Measurements from ENCODE around the gene DOCK1.

The DOCK1 gene

GRCh38 chr10:127016331-127016730 lies 111.1 kb downstream of the DOCK1 start:
- H3K79me2 ChIP-seq (ENCODE audit: insufficient read depth, low read length) = no peaks in the 10 kb centered on the region
- H3K27me3 ChIP-seq (ENCODE audit: insufficient read depth, low read length, poor library complexity, severe bottlenecking) = no peaks in the 10 kb centered on the region
- no peak overlapping the region for H3K9ac ChIP-seq (ENCODE audit: low read depth, low read length, poor library complexity, severe bottlenecking)
- no peak for TF ChIP-seq EZH2phosphoT487 (IDR thresholded peaks at IDR 0.05; ENCODE audit: borderline replicate concordance)
- TF ChIP-seq CTCF (conservative IDR thresholded peaks at IDR 0.05; ENCODE audit: low read length) = no peak
- H3K4me3 ChIP-seq (ENCODE audit: low read length, poor library complexity, severe bottlenecking) = no peak overlapping the region
- H3K4me1 ChIP-seq (ENCODE audit: insufficient read depth, low read length, poor library complexity, severe bottlenecking) = no peaks in the 10 kb centered on the region
- no peaks in the 10 kb centered on the region for H3K36me3 ChIP-seq (ENCODE audit: insufficient read depth, low read length)
- H3K9me3 ChIP-seq (ENCODE audit: insufficient read depth, low read depth, low read length) = peaks cover 3% of the 10 kb centered on the region
- no peak overlapping the region for H2AFZ ChIP-seq (ENCODE audit: low read length)
- H3K4me2 ChIP-seq (ENCODE audit: low read depth, low read length, poor library complexity, severe bottlenecking) = no peak overlapping the region
- no peaks in the 10 kb centered on the region for H3K9me2 ChIP-seq (replicated peaks; ENCODE audit: low read depth, low read length)
- H3F3A ChIP-seq (ENCODE audit: low read depth) = no peaks in the 10 kb centered on the region
- H4K20me1 ChIP-seq (ENCODE audit: insufficient read depth, low read length, poor library complexity, severe bottlenecking) = no peaks in the 10 kb centered on the region

GRCh38 chr10:127017541-127018297 lies 112.5 kb downstream of the DOCK1 start:
- H2AFZ ChIP-seq (ENCODE audit: low read length) = no peak overlapping the region
- no peak overlapping the region for H3K4me3 ChIP-seq (ENCODE audit: low read length, poor library complexity, severe bottlenecking)
- no peak for TF ChIP-seq CTCF (conservative IDR thresholded peaks at IDR 0.05; ENCODE audit: low read length)
- TF ChIP-seq EZH2phosphoT487 (IDR thresholded peaks at IDR 0.05; ENCODE audit: borderline replicate concordance) = no peak
- H3K27me3 ChIP-seq (ENCODE audit: insufficient read depth, low read length, poor library complexity, severe bottlenecking) = no peaks in the 10 kb centered on the region
- peaks cover 3% of the 10 kb centered on the region for H3K9me3 ChIP-seq (ENCODE audit: insufficient read depth, low read depth, low read length)
- H4K20me1 ChIP-seq (ENCODE audit: insufficient read depth, low read length, poor library complexity, severe bottlenecking) = no peaks in the 10 kb centered on the region
- no peak overlapping the region for H3K9ac ChIP-seq (ENCODE audit: low read depth, low read length, poor library complexity, severe bottlenecking)
- H3K4me2 ChIP-seq (ENCODE audit: low read depth, low read length, poor library complexity, severe bottlenecking) = no peak overlapping the region
- no peaks in the 10 kb centered on the region for H3K9me2 ChIP-seq (replicated peaks; ENCODE audit: low read depth, low read length)
- no peaks in the 10 kb centered on the region for H3K36me3 ChIP-seq (ENCODE audit: insufficient read depth, low read length)
- H3F3A ChIP-seq (ENCODE audit: low read depth) = no peaks in the 10 kb centered on the region
- H3K79me2 ChIP-seq (ENCODE audit: insufficient read depth, low read length) = no peaks in the 10 kb centered on the region
- no peaks in the 10 kb centered on the region for H3K4me1 ChIP-seq (ENCODE audit: insufficient read depth, low read length, poor library complexity, severe bottlenecking)

DNA sequence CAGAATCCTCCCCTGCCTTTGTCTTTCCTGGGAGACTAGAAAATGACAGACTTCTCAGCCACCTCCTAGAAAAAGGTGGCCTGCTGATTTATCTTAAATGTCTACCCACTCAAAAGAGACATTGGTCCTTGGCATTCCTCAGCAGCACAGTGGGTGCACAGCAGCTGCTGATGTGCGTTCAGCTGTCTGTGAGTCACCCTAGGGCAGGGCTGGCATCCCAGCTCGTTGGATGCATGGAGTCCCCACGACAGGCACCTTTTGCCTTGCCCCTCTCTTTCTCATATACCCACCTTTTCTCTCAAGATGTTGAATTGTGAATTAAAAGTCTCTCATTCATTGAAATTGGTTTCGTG lies 113.0 kb downstream of the DOCK1 start:
- no peaks in the 10 kb centered on the region for H3K9me2 ChIP-seq (replicated peaks; ENCODE audit: low read depth, low read length)
- H3K4me3 ChIP-seq (ENCODE audit: low read length, poor library complexity, severe bottlenecking) = no peak overlapping the region
- H3K4me1 ChIP-seq (ENCODE audit: insufficient read depth, low read length, poor library complexity, severe bottlenecking) = no peaks in the 10 kb centered on the region
- H3K9ac ChIP-seq (ENCODE audit: low read depth, low read length, poor library complexity, severe bottlenecking) = no peak overlapping the region
- H3K36me3 ChIP-seq (ENCODE audit: insufficient read depth, low read length) = no peaks in the 10 kb centered on the region
- H3K79me2 ChIP-seq (ENCODE audit: insufficient read depth, low read length) = no peaks in the 10 kb centered on the region
- H3K9me3 ChIP-seq (ENCODE audit: insufficient read depth, low read depth, low read length) = peaks cover 3% of the 10 kb centered on the region
- H3F3A ChIP-seq (ENCODE audit: low read depth) = no peaks in the 10 kb centered on the region
- no peaks in the 10 kb centered on the region for H4K20me1 ChIP-seq (ENCODE audit: insufficient read depth, low read length, poor library complexity, severe bottlenecking)
- TF ChIP-seq EZH2phosphoT487 (IDR thresholded peaks at IDR 0.05; ENCODE audit: borderline replicate concordance) = no peak
- no peak for TF ChIP-seq CTCF (conservative IDR thresholded peaks at IDR 0.05; ENCODE audit: low read length)
- H3K4me2 ChIP-seq (ENCODE audit: low read depth, low read length, poor library complexity, severe bottlenecking) = no peak overlapping the region
- no peaks in the 10 kb centered on the region for H3K27me3 ChIP-seq (ENCODE audit: insufficient read depth, low read length, poor library complexity, severe bottlenecking)
- H2AFZ ChIP-seq (ENCODE audit: low read length) = no peak overlapping the region
